ENCODE measurements around the gene KRTAP10-3. TPM values are rescaled to one million over a fixed set of nuclear protein-coding genes. Genes with fewer than 3 reads are reported as not detected.

KRTAP10-3 gene
- total RNA-seq, 1 experiment from 2014 or later = not detected

DNA sequence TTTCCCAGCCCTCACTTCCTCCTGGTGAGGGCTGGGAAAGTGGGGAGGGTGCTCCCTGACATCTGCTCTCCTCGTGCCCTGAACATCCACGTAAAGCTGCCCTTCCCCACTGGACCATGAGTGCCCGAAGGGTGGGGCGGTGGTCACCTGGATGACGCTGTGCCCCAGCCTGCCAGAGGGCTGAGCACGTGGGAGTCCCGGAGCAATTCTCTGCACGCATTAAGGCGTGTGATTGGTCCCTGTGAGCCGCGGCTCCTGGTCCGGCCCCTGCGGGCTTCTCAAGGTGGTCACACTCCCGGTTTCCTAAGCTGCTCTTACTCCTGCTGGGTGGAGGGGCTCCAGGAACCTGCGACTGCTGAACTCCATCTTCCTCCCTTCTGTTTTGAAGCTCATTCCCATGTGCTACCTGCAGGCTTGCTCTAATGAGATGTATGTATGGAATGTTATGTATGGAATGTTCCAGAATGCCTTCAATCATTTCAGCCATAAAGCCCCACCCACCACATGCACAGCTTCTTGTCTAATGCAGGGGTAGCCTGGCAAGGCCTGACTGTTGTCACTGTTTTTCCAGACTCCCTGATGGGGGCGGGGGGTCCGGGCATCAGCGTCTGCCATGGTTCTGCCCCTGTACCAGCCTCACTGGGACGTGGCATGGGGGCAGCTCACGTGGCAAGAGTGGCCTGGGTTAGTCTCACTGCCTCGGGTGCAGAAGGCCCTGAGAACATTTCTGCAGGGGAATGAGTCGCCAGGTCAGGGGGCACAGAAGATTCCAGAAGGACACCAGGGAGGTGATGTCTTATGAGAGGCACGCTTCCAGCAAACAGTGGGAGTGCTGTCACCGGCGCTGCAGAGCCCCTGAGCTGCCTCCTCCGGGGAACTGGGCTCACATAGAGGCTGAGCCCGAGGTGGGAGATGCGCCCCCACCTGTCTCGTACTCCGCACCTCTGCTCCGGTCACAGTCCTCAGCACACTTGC, 38.0 kb downstream of the KRTAP10-3 start:
- DNase-seq (ENCODE audit: low read depth, low spot score) = no peak
- H3K4me1 ChIP-seq (ENCODE audit: control insufficient read depth in 1 of 2, insufficient read depth in 2 of 2, low read length in 2 of 2) = peaks cover 3 to 13% of the 10 kb centered on the region in 2 experiments; a peak in 2 of 4 replicates
- RAD21 ChIA-PET (ENCODE audit: low non-redundant PET in 1 of 2, low total read pairs in 2 of 2, uncharacterized antibody in 2 of 2, unreplicated experiment in 2 of 2) = no interaction called here
- H3K9me2 ChIP-seq (ENCODE audit: insufficient read depth) = no peaks in the 10 kb centered on the region
- no peak for ATAC-seq
- BruUV-seq (replicated peaks) = no TSS peak
- H3K4me2 ChIP-seq (ENCODE audit: low read length) = no peak overlapping the region
- TF ChIP-seq REST (IDR thresholded peaks at IDR 0.05; ENCODE audit: low read depth) = no peak
- TF ChIP-seq ELF1 (IDR thresholded peaks at IDR 0.05; ENCODE audit: borderline replicate concordance, low read depth) = no peak
- TF ChIP-seq CTCF (IDR thresholded peaks at IDR 0.05 in 2 of 3, conservative IDR thresholded peaks at IDR 0.05 in 1 of 3; ENCODE audit: borderline replicate concordance in 1 of 3, insufficient read depth in 1 of 3, low read depth in 2 of 3, low read length in 2 of 3) = no peak
- no peak for TF ChIP-seq TCF7L2 (IDR thresholded peaks at IDR 0.05; ENCODE audit: borderline replicate concordance, extremely low read depth, insufficient read depth, insufficient read length)
- H3K36me3 ChIP-seq (ENCODE audit: control insufficient read depth in 1 of 2, insufficient read depth in 2 of 2, low read length in 2 of 2) = no peaks in the 10 kb centered on the region
- H3K9me3 ChIP-seq (ENCODE audit: control insufficient read depth in 1 of 2, insufficient read depth in 1 of 2, low read depth in 1 of 2, low read length in 2 of 2) = peaks cover 4 to 17% of the 10 kb centered on the region in 2 experiments; a peak in 1 of 4 replicates
- no peak overlapping the region for H3K9ac ChIP-seq (ENCODE audit: low read length)
- CTCF ChIA-PET = no interaction called here
- POLR2A ChIA-PET = no interaction called here
- no peak overlapping the region for H3K27ac ChIP-seq (ENCODE audit: low read depth, low read length)
- peaks cover 12% of the 10 kb centered on the region; the same call in 1 of the 2 replicates for H3K79me2 ChIP-seq (ENCODE audit: insufficient read depth, low read length)
- H3K4me3 ChIP-seq (replicated peaks in 1 of 2; ENCODE audit: low read depth in 1 of 2, low read length in 2 of 2) = no peak overlapping the region
- H2AFZ ChIP-seq (ENCODE audit: low read depth, low read length, poor library complexity, severe bottlenecking) = no peak overlapping the region
- no peaks in the 10 kb centered on the region for H3K27me3 ChIP-seq (ENCODE audit: insufficient read depth, low read length)
- intact Hi-C loops (cut with micrococcal nuclease) = no loop called here
- no peaks in the 10 kb centered on the region for H4K20me1 ChIP-seq (ENCODE audit: insufficient read depth)
